ENCODE results near the gene SLC35F4.

The SLC35F4 gene

DNA sequence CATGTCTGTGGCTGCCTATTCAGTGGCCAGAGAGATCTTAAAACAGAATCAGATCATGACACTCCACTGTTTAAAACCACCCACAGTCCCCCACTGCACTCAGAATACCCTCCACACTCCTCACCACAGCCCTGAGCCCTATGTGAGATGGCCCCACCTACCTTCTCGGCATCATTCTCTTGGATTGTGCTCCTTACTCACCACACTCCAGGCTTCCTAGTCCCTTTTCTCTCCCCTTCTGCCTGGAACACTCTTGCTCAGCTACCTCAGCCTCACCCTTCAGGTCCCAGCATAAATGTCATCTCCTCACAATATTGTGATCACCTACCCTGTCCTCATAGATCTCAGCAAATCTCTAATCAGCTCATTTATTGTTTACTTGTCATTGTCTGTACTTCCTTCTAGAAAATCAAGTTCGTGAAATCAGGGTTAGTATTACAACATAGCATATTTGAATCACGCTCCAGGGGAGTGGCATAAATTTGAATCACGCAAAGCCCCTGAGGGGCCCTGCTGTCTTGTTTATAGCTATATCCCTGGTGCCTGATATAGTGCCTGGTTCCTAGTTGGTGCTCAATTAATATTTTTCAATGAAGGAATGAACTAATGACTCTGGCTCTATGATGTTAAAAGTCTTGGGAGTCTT is 42.8 kb downstream of the SLC35F4 start:
- TF ChIP-seq POLR2AphosphoS5 (IDR thresholded peaks at IDR 0.05; ENCODE audit: low read depth) = no peak
- TF ChIP-seq, protein P1, sequence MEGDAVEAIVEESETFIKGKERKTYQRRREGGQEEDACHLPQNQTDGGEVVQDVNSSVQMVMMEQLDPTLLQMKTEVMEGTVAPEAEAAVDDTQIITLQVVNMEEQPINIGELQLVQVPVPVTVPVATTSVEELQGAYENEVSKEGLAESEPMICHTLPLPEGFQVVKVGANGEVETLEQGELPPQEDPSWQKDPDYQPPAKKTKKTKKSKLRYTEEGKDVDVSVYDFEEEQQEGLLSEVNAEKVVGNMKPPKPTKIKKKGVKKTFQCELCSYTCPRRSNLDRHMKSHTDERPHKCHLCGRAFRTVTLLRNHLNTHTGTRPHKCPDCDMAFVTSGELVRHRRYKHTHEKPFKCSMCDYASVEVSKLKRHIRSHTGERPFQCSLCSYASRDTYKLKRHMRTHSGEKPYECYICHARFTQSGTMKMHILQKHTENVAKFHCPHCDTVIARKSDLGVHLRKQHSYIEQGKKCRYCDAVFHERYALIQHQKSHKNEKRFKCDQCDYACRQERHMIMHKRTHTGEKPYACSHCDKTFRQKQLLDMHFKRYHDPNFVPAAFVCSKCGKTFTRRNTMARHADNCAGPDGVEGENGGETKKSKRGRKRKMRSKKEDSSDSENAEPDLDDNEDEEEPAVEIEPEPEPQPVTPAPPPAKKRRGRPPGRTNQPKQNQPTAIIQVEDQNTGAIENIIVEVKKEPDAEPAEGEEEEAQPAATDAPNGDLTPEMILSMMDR (IDR thresholded peaks at IDR 0.05; ENCODE audit: insufficient read depth, low read length) = no peak
- no peak for TF ChIP-seq GABPA (IDR thresholded peaks at IDR 0.05; ENCODE audit: low read depth)
- TF ChIP-seq, protein P2, sequence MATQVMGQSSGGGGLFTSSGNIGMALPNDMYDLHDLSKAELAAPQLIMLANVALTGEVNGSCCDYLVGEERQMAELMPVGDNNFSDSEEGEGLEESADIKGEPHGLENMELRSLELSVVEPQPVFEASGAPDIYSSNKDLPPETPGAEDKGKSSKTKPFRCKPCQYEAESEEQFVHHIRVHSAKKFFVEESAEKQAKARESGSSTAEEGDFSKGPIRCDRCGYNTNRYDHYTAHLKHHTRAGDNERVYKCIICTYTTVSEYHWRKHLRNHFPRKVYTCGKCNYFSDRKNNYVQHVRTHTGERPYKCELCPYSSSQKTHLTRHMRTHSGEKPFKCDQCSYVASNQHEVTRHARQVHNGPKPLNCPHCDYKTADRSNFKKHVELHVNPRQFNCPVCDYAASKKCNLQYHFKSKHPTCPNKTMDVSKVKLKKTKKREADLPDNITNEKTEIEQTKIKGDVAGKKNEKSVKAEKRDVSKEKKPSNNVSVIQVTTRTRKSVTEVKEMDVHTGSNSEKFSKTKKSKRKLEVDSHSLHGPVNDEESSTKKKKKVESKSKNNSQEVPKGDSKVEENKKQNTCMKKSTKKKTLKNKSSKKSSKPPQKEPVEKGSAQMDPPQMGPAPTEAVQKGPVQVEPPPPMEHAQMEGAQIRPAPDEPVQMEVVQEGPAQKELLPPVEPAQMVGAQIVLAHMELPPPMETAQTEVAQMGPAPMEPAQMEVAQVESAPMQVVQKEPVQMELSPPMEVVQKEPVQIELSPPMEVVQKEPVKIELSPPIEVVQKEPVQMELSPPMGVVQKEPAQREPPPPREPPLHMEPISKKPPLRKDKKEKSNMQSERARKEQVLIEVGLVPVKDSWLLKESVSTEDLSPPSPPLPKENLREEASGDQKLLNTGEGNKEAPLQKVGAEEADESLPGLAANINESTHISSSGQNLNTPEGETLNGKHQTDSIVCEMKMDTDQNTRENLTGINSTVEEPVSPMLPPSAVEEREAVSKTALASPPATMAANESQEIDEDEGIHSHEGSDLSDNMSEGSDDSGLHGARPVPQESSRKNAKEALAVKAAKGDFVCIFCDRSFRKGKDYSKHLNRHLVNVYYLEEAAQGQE (IDR thresholded peaks at IDR 0.05; ENCODE audit: insufficient replicate concordance, low read depth) = no peak
- TF ChIP-seq SPI1 (IDR thresholded peaks at IDR 0.05; ENCODE audit: borderline replicate concordance, low read depth) = no peak
- Histone ChIP-seq H3K27ac (replicated peaks) (no peak overlapping the region), H3K4me3 (replicated peaks; ENCODE audit: insufficient read depth, low read length) (no peak overlapping the region)

DNA sequence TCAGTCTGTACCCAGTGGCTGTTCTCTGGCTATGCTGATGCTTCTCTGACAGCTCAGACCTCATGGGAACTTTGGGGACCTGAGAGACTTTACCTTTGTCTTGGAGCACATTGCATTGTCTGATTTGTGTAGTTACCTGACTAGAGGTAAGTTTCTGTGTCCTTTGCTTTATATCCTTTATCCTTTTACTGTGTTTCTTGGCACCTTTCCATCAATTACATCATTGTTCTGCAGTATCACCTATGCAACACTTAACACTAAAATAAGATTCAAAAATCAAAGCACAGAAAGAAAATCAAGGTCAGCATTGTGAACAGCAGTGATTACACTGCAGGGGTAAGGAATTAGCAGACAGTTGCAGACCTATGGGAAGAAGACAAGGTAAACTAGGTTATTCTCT is 43.8 kb downstream of the SLC35F4 start:
- Histone ChIP-seq H3K4me3 (replicated peaks; ENCODE audit: insufficient read depth, low read length) (no peak overlapping the region), H3K27ac (replicated peaks) (no peak overlapping the region), H3K27me3 (ENCODE audit: insufficient read depth, poor library complexity, severe bottlenecking) (peaks cover 4% of the 10 kb centered on the region)
- DNase-seq (ENCODE audit: low read depth in 1 of 2, low spot score in 1 of 2) = no peak
- no peak for TF ChIP-seq POLR2AphosphoS5 (IDR thresholded peaks at IDR 0.05; ENCODE audit: low read depth)
- TF ChIP-seq, protein P2 (IDR thresholded peaks at IDR 0.05; ENCODE audit: insufficient replicate concordance, low read depth) = no peak
- no peak for TF ChIP-seq SPI1 (IDR thresholded peaks at IDR 0.05; ENCODE audit: borderline replicate concordance, low read depth)

More for the DNA sequence above, 42.8 kb downstream of the SLC35F4 start:
- H3K27me3 ChIP-seq (ENCODE audit: insufficient read depth, poor library complexity, severe bottlenecking) = peaks cover 4% of the 10 kb centered on the region
- DNase-seq (ENCODE audit: low read depth in 1 of 2, low spot score in 1 of 2) = no peak

DNA sequence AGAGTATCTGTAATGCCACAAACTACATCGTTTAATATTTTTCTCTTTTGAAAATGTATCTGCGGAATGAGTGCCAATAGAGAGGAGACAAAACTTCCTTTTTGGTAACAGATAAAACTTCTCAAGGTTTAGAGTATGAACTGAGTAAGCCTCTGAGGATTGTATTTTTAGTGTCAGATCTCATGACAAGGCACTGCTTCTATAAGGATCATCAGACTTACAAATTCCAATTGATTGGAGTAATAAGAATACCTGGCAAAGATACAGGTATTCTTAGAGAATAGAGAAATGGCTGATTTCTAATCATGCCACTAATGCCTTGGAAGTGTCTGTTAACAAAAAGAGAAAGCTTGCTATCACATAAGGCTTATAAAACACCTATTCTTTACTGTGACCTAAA is 45.3 kb downstream of the SLC35F4 start:
- Histone ChIP-seq H3K4me3 (replicated peaks; ENCODE audit: insufficient read depth, low read length) (no peak overlapping the region), H3K27me3 (ENCODE audit: insufficient read depth, poor library complexity, severe bottlenecking) (peaks cover 9% of the 10 kb centered on the region), H3K27ac (replicated peaks) (no peak overlapping the region)
- no peak for DNase-seq (ENCODE audit: low read depth in 1 of 2, low spot score in 1 of 2)
- TF ChIP-seq POLR2AphosphoS5 (IDR thresholded peaks at IDR 0.05; ENCODE audit: low read depth) = no peak
- TF ChIP-seq, protein P1 (IDR thresholded peaks at IDR 0.05; ENCODE audit: insufficient read depth, low read length) = no peak

DNA sequence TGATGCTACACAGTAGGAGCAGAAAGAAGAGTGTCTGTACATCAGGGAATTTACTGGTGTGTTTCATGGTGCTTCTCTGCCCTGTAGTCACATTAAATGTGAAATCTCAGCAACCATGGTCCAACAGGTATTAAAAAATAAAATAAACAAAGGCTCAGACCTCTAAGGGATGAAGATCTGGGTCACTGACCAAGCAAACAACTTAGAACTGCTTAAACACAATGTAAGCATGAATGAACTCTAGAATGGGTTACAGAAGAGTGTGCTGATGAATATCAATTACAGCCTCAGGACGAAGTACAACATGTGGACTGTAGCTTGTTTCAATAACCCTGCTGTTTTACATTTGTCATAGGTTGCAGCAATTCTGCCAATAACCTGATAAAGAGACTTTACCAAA is 47.4 kb downstream of the SLC35F4 start:
- Histone ChIP-seq H3K27ac (replicated peaks) (no peak overlapping the region), H3K4me3 (replicated peaks; ENCODE audit: insufficient read depth, low read length) (no peak overlapping the region), H3K27me3 (ENCODE audit: insufficient read depth, poor library complexity, severe bottlenecking) (peaks cover 9% of the 10 kb centered on the region)
- DNase-seq (ENCODE audit: low read depth in 1 of 2, low spot score in 1 of 2) = no peak
- TF ChIP-seq SPI1 (IDR thresholded peaks at IDR 0.05; ENCODE audit: borderline replicate concordance, low read depth) (no peak), POLR2AphosphoS5 (IDR thresholded peaks at IDR 0.05; ENCODE audit: low read depth) (no peak), GABPA (IDR thresholded peaks at IDR 0.05; ENCODE audit: low read depth) (no peak)
- TF ChIP-seq, protein P1 (IDR thresholded peaks at IDR 0.05; ENCODE audit: insufficient read depth, low read length) = no peak
- TF ChIP-seq, protein P2 (IDR thresholded peaks at IDR 0.05; ENCODE audit: insufficient replicate concordance, low read depth) = no peak
